ES-I3 (cell line): Measurements from ENCODE around the gene OGG1.

ENCODE experiments used
- H3K36me3 ChIP-seq: 2 replicates; pipeline ENCODE4 v1.6.1; 2013; ENCODE audit warnings: mild to moderate bottlenecking, low read length, control low read depth, moderate library complexity; ENCODE audit not compliant: insufficient read depth
- H3K4me1 ChIP-seq: 2 replicates; pipeline ENCODE4 v1.6.1; 2013; ENCODE audit warnings: mild to moderate bottlenecking, control low read depth, low read length; ENCODE audit not compliant: insufficient read depth
- H3K9ac ChIP-seq: 2 replicates; pipeline ENCODE4 v1.6.1; 2013; ENCODE audit warnings: low read depth, mild to moderate bottlenecking, low read length, moderate library complexity
- H3K9me3 ChIP-seq: 2 replicates; pipeline ENCODE4 v1.6.1; 2013; ENCODE audit warnings: mild to moderate bottlenecking, low read length, moderate library complexity; ENCODE audit not compliant: control insufficient read depth, insufficient read depth

Gene OGG1

DNA sequence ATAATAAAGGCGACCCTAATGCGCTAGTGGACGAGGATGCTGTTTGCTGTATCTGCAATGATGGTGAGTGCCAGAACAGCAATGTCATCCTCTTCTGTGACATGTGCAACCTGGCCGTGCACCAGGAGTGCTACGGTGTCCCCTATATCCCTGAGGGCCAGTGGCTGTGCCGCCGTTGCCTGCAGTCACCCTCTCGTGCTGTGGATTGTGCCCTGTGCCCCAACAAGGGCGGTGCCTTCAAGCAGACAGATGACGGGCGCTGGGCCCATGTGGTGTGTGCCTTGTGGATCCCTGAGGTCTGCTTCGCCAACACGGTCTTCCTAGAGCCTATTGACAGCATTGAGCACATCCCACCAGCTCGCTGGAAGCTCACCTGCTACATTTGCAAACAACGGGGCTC, 10.6 kb upstream of the OGG1 start:
- Histone ChIP-seq H3K9ac (no peak overlapping the region), H3K4me1 (no peaks in the 10 kb centered on the region), H3K36me3 (peaks cover 52% of the 10 kb centered on the region), H3K9me3 (no peaks in the 10 kb centered on the region)

DNA sequence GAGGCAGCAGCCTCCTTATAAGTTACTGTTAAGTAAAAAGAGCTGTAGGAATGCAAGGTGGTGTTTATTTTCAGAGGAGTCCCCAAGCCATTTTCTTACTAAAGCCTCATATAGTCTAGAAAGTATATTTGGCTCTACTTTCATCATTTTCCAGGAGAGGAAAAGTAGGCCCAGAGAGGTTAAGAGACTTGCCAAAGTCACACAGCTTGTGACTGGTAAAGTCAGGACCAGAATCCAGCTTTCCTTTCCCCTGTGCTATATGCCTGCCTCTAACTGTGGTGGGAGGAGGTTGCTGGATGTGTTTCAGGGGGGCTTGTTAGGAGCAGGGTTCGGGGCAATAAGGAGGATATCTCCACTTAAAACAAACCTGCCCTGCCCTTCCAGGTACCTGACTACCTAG, 7.2 kb upstream of the OGG1 start:
- H3K9ac ChIP-seq = no peak overlapping the region
- H3K36me3 ChIP-seq = peaks cover 43% of the 10 kb centered on the region
- no peaks in the 10 kb centered on the region for H3K9me3 ChIP-seq
- H3K4me1 ChIP-seq = no peaks in the 10 kb centered on the region

DNA sequence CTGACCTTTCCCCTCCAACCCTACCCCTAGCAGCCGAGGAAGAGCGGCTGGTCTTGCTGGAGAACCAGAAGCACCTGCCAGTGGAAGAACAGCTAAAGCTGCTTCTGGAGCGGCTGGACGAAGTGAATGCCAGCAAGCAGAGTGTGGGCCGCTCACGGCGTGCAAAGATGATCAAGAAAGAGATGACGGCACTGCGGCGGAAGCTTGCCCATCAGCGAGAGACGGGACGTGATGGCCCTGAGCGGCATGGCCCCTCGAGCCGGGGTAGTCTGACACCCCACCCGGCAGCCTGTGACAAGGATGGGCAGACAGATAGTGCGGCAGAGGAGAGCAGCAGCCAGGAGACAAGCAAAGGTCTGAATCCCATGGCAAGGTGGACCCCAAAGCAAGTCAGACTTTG, 6.2 kb upstream of the OGG1 start:
- no peaks in the 10 kb centered on the region for H3K4me1 ChIP-seq
- H3K9me3 ChIP-seq = no peaks in the 10 kb centered on the region
- H3K36me3 ChIP-seq = peaks cover 40% of the 10 kb centered on the region

DNA sequence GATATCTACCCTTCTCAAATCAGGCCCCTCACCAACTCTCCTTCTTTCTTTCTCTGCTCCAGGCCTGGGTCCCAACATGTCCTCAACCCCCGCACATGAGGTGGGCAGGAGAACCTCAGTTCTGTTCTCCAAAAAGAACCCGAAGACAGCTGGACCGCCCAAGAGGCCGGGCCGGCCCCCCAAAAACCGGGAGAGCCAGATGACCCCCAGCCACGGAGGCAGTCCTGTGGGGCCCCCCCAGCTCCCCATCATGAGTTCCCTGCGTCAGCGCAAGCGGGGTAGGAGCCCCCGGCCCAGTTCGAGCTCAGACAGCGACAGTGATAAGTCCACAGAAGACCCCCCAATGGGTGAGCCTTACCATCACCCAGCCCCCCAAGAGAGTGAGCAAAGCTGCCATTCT, 5.6 kb upstream of the OGG1 start:
- Histone ChIP-seq H3K9ac (no peak overlapping the region), H3K36me3 (peaks cover 34% of the 10 kb centered on the region), H3K4me1 (no peaks in the 10 kb centered on the region), H3K9me3 (no peaks in the 10 kb centered on the region)

More for the DNA sequence above, 6.2 kb upstream of the OGG1 start:
- H3K9ac ChIP-seq = no peak overlapping the region

DNA sequence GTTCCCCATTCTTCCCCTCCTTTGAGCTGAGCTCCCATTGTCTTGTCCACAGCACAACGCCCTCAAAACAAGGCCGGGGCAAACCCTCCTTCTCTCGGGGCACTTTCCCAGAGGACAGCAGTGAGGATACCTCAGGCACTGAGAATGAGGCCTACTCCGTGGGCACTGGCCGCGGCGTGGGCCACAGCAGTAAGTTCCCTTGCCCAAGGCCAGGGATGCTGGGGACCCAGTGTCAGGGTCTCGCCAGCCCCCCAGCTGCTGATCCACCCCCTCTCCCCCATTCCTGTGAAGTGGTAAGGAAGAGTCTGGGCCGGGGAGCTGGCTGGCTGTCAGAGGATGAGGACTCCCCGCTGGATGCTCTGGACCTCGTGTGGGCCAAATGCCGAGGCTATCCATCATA, 4.2 kb upstream of the OGG1 start:
- H3K36me3 ChIP-seq = peaks cover 26% of the 10 kb centered on the region

DNA sequence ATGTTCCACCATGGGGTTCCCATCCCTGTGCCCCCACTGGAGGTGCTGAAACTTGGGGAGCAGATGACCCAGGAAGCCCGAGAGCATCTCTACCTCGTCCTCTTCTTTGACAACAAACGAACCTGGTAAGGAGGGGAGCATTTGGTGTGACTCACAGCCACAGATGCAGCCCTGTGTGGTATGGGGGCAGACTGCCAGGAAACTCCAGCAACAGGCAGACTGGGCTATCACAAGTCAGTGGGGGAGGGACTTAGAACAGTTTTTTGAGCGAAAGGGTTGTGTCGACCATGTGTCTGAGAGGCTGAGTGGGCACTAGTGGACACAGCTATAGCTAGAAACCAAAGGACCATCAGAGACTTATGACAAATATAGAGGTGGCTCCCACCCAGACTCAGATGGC, 3.4 kb upstream of the OGG1 start:
- H3K4me1 ChIP-seq = no peaks in the 10 kb centered on the region
- no peak overlapping the region for H3K9ac ChIP-seq
- H3K9me3 ChIP-seq = no peaks in the 10 kb centered on the region
- H3K36me3 ChIP-seq = peaks cover 24% of the 10 kb centered on the region

More for the DNA sequence above, 4.2 kb upstream of the OGG1 start:
- Histone ChIP-seq H3K9me3 (no peaks in the 10 kb centered on the region), H3K4me1 (no peaks in the 10 kb centered on the region), H3K9ac (no peak overlapping the region)

DNA sequence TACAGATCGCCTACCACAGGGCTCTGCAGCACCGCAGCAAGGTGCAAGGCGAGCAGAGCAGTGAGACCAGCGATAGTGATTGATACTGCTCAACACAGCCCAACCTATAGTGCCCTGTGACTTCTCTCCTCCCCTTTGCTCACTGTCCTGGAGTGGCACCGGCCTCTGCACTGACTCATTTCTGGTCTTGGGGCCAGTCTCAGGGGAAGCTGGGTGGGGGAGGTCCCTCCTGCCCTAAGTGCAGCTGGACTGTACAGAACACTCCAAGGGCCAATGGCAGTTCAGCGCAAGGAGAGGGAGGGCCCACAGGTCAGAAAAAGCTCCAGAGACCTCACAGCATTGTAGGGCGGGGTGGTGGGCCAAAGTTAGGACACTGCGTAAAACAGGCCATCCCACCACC, 2.5 kb upstream of the OGG1 start:
- H3K4me1 ChIP-seq = no peaks in the 10 kb centered on the region
- no peaks in the 10 kb centered on the region for H3K9me3 ChIP-seq
- H3K9ac ChIP-seq = no peak overlapping the region
- peaks cover 18% of the 10 kb centered on the region for H3K36me3 ChIP-seq

DNA sequence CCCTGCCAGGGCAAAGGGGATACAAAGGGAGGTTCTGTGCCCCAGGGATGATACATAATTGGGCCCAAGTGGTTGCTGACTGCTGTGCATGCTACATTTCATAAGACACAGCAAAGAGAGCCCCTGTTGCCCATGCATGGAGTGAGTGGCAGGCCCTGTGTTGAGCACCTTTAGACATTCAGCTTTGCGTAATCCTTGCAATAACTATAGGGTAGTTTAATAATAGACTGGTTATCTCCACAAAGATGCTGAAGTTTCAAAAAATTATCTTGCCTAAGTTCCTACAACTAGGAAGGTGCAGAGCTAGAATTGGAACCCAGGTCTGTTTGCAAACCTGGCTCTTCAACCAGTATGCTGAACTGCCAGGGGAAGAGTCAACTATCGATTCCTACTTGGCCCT, 1.7 kb upstream of the OGG1 start:
- Histone ChIP-seq H3K4me1 (no peaks in the 10 kb centered on the region), H3K9me3 (no peaks in the 10 kb centered on the region), H3K36me3 (peaks cover 11% of the 10 kb centered on the region), H3K9ac (no peak overlapping the region)

DNA sequence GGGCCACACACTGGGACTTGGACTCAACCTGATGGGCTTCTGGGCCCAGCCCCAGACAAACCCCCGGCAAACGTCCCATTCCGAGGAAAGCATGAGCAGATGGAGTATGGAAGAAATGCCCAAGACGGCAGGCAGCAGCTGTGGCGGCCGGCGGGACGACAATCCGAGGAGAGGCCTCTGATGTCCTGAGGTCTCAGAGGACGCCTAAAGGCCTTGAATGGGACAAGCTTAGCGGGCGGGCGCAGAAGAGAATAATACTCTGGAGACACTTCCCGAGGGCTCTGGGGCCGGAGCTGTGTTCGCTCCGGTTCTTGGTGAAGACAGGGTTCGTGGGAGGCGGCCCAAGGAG, 482 bp upstream of the OGG1 start:
- Histone ChIP-seq H3K4me1 (no peaks in the 10 kb centered on the region), H3K9me3 (no peaks in the 10 kb centered on the region), H3K9ac (peak overlapping the region; percentile 84), H3K36me3 (peaks cover 3% of the 10 kb centered on the region)

DNA sequence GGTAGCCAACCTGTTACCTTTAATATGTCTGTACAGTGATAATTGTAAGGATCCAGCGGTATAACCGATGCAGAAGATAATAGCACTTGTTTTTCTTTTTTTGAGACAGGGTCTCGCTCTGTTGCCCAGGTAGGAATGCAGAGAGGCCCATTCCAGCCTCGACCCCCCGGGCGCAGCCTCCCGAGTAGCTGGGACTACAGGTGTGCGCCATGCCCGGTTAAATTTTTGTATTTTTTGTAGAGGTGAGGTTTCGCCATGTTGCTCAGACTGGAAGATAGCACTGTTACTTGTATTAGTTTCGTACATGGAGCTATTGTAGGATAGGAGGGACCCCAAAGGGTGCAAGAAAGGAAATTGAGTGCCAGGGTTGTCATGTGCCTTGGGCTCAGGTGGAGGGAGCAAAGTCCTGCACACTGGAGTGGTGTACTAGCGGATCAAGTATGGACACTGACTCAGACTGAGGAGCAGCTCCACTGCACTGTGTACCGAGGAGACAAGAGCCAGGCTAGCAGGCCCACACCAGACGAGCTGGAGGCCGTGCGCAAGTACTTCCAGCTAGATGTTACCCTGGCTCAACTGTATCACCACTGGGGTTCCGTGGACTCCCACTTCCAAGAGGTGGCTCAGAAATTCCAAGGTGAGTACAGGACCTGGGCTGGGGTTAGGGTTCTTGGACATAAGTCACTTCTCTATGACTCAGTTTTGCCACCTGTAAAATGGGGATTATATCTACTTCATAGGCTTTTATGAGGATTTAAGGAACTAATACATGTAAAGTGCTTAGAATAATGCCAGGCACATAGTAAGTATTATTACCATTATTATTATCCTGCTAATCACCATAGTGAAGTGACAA, 1.0 kb downstream of the OGG1 start:
- H3K9ac ChIP-seq = peak overlapping the region; percentile 84
- H3K36me3 ChIP-seq = peaks cover 3% of the 10 kb centered on the region
- no peaks in the 10 kb centered on the region for H3K4me1 ChIP-seq
- no peaks in the 10 kb centered on the region for H3K9me3 ChIP-seq

DNA sequence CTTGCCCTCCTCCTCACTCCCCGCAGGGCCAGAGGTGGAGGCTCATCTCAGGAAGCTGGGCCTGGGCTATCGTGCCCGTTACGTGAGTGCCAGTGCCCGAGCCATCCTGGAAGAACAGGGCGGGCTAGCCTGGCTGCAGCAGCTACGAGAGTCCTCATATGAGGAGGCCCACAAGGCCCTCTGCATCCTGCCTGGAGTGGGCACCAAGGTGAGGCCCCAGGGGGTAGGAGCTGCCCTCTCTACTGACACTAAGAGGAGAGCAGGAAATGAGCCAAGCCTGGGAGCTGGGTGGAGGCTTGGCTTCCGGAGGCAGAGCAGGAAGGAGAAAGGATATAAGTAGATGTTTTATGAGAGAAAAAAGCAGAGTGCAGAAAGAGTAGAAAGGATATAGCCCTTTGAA, 4.9 kb downstream of the OGG1 start:
- 0 out of 2 replicates have a peak, but pooled peaks cover 3% of the 10 kb centered on the region for H3K36me3 ChIP-seq
- H3K9me3 ChIP-seq = no peaks in the 10 kb centered on the region
- no peak overlapping the region for H3K9ac ChIP-seq
- H3K4me1 ChIP-seq = no peaks in the 10 kb centered on the region

DNA sequence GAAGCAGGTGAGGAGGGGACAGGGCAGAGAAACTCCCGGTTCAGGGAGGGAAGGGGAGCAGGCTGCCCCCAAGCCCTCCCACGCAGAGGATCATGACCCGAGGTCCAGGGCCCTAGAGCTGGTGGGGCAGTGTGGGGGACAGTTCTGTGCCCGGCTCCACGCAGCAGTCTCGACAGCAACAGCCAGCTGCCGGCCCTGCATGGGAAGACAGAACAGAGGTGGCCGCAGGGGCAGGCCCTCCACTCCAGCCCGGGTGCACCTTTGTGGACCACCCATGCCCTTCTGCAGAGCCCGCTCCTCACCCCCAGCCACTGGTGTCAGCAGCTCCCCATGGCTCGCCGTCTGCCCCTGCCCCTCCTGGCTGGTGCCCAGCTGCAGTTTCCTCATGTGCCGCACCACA, 7.7 kb downstream of the OGG1 start:
- H3K4me1 ChIP-seq = no peaks in the 10 kb centered on the region
- H3K9ac ChIP-seq = no peak overlapping the region
- H3K9me3 ChIP-seq = no peaks in the 10 kb centered on the region
- 0 out of 2 replicates have a peak, but pooled peaks cover 3% of the 10 kb centered on the region for H3K36me3 ChIP-seq

DNA sequence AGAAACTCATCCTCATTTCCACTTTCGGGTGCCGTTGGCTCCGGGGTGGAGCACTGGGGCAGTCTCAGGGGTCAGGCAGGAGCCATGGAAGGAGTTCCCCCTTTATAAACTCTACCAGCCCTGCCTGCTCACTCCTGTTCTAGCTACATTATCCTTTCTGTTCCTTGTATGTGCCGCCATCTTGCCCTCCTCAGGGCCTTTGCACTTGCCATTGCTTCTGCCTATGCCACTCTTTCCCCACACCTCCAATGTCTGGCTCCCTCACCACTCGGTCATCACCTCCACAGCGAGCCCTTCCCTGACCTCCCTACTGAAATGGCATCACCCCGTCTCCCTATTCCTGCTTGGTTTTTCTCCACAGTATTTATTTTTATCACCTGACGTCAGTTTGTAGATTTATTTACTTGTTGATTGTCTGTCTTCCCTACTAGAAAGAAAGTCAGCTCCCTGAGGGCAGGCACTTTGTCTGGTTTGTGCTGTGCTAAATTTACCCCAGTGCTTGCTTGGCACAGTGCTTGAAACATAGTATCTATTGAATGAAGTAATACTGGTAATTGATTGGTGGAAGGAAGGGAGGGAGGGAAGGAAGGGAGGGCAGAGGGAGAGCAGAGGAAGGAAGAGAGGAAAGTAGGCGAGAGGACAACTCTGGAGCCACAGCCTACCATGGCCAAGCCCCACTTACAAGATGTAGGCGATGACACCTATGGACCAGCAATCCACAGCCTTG, 11.2 kb downstream of the OGG1 start:
- H3K9ac ChIP-seq = no peak overlapping the region
- 0 out of 2 replicates have a peak, but pooled peaks cover 3% of the 10 kb centered on the region for H3K36me3 ChIP-seq
- H3K4me1 ChIP-seq = peaks cover 1% of the 10 kb centered on the region
- H3K9me3 ChIP-seq = no peaks in the 10 kb centered on the region

DNA sequence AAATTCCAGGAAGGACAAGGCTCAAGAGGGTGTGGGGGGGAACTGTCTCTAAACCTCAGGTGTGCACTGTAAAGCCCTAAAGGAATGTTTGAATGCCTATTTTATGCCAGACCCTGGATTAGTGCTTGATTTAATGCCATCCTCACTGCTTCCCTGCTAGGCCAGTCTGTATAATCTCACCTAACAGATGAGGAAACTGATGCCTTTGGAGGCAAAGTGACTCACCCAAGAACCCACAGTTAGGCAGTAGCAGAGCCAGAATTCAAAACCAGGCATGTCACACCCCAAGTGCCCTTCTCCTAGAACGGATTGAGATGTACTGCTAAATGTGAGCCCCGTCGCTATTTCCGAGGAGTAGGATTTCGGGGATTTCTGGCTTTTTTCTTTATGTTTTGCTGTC, 12.2 kb downstream of the OGG1 start:
- Histone ChIP-seq H3K9ac (no peak overlapping the region), H3K36me3 (0 out of 2 replicates have a peak, but pooled peaks cover 3% of the 10 kb centered on the region), H3K9me3 (no peaks in the 10 kb centered on the region), H3K4me1 (peaks cover 4% of the 10 kb centered on the region)

DNA sequence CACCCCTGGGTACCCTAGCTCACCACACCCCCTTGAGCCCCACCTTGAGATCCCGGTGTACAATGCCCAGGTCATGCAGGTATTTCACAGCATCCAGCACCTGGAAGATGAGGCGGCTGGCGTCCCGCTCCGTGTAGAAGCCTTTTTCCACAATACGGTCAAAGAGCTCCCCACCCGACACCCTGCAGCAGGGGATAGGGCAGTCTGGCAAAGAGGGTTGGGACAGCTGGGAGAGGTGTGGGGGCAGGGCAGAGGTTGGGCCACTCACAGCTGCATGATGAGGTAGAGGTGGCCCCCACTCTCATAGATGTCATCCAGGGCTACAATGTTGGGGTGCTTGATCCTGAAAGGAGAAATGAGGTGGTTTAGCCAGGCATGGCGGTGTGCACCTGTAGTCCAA, 13.1 kb downstream of the OGG1 start:
- no peaks in the 10 kb centered on the region for H3K9me3 ChIP-seq
- H3K4me1 ChIP-seq = peaks cover 4% of the 10 kb centered on the region
- no peak overlapping the region for H3K9ac ChIP-seq
- H3K36me3 ChIP-seq = 0 out of 2 replicates have a peak, but pooled peaks cover 3% of the 10 kb centered on the region
